HG02852 (cell line): ENCODE results near the gene LCTL.
"Not testable (repeated sequence)": the region's sequence is repeated elsewhere in the genome, so short reads cannot be mapped to it uniquely, and the experiment has no call there.

Experiments used
- ATAC-seq: cut with Tn5 transposase; IDR thresholded peaks from one replicate; pipeline ENCODE4 v1.9.1; 2021; ENCODE audit warnings: mild to moderate bottlenecking, moderate library complexity; ENCODE audit not compliant: unreplicated experiment

LCTL gene

GRCh38 chr15:66592505-66593218 is 26.9 kb upstream of the LCTL start:
- no peak for ATAC-seq

DNA sequence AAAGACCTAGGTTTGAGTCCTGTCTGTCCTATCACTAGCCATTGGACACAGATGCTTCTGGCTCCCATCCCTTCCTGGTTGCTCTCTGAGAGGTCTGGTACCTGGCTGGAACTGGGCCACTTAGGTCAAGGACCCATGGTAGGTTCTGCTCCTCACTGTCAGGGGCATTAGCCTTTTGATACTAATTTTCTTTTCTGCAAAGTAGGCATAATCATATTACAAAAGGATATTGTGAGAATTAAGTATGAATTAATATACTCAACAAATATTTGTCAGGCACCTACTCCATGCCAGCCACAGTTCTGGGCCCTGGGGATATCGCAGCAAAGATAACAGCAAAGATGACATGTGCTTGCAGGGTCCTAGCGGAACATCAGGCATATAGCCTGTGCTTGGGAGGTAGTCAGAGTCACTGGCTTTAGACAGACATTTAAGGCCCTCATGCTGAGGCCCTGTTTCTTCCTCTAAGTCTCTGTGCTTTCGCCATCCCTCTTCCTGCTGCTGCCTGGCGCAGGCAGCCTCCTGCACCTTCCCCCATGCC is 25.6 kb upstream of the LCTL start:
- no peak for ATAC-seq

DNA sequence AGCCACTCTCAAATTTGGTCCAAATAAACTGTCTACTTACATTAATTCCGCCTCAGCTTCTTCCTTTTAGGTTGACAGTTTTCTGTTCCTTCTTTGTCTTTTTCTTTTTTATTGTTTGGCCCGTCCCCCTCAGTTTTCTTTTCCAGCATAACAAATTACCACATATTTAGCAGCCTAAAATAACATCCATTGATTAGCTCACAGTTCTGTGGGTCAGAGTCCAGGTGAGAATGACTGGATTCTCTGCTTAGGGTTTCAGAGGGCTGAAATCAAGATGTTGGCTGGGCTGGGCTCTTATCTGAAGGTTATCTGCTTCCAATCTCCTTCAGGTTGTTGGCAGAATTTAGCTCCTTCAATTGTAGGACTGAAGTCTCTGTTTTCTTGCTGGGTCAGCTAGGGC is 24.6 kb upstream of the LCTL start:
- ATAC-seq: no peak

GRCh38 chr15:66589429-66589828 is 23.6 kb upstream of the LCTL start:
- ATAC-seq: not testable (repeated sequence)

DNA sequence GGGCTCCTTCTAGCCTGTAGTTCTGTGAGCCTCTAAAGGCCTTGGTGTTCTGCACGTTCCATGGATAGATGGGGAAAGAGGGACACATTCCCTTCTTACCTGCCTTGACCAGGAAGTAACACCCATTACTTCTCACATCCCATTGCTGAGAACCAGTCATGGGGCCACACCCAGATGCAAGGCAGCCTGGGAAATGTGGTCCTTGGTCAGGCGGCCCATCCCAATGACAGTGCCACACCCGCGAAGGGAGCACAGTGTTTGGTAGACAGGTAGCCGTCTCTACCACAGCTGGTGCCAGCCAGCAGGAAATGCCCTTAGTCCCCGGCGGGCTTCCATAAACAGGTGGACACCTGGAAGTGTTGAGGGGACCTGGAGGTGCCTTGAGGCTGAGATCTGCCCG is 23.2 kb upstream of the LCTL start:
- ATAC-seq: no peak

- ATAC-seq: no peak
Measured at GRCh38 chr15:66588537-66588936, 22.7 kb upstream of the LCTL start.

DNA sequence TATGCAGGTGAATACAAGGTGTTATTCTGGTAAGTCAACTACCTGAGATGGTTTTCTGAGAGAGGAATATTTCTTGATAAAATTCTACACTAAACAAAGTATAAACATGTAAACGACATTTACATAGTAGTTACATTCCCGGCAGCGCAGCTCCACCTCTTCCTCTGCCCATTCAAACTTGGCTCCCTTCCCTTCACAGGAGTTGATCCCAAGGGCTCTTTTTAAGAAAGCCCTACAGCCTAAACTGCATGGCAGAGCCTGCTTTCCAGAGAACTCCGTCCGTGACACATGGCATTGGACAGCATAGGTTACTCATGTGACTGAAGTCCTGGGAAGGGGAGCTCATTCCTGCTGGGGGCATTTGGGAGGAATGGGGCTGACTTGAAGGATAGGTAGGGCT is 22.0 kb upstream of the LCTL start:
- no peak for ATAC-seq

DNA sequence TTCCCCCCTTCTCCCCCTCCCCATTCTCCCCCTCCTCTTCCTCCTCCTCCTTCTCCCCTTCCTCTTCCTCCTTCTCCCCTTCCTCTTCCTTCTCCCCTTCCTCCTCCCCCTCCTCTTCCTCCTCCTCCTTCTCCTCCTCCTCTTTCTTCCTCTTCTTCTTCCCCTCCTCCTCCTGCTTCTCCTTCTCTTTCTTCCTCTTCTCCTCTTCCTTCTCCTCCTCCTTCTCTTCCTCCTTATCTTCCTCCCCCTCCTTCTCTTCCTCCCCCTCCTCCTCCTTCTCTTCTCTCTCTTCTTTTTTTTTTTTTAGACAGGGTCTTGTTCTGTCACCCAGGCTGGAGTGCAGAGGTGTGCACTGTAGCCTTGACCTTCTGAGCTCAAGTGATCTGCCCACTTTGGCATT is 21.2 kb upstream of the LCTL start:
- ATAC-seq: no peak

DNA sequence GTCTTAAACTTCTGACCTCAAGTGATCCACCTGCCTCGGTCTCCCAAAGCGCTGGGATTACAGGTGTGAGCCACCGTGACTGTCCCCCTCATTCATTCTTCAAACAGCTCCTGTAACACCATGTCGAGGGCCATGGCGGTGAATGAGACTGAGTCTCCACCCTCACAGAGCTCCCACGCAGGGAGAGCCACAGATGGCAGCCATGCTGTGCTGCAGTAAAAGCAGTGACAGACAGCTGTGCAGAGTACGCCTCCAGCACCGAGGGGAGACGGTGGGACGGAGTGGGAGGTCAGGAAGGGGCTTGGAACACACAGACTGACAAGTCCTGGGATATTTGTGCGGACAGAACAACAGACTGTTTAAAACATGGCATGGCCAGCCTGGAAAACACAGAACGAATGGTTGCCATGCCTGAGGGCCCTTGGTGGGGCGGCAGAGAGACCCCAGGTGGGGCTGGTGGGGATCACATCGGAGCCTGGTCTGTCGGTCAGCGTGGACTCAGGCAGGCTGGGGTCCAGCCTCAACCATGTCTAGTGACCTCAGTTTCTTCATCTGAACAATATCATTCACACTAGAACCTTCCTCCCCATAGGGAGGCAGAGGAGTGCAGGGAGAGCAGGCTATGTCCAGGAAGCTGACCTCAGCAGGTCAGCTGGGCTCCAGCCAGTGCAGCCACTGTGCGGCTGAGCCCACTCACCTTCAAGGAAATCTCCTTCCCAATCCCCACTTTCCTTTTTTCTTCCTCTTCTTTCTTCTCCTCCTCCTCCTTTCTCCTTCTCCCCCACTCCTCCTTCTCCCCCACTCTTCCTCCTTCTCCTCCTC is 20.6 kb upstream of the LCTL start:
- ATAC-seq: no peak

- ATAC-seq: no peak
Measured at GRCh38 chr15:66581972-66582537, 16.3 kb upstream of the LCTL start.

- no peak for ATAC-seq
Measured at GRCh38 chr15:66580643-66581042, 14.8 kb upstream of the LCTL start.

- ATAC-seq: no peak
Measured at GRCh38 chr15:66578286-66578875, 12.6 kb upstream of the LCTL start.

- ATAC-seq: no peak
Measured at GRCh38 chr15:66574596-66574950, 8.8 kb upstream of the LCTL start.

DNA sequence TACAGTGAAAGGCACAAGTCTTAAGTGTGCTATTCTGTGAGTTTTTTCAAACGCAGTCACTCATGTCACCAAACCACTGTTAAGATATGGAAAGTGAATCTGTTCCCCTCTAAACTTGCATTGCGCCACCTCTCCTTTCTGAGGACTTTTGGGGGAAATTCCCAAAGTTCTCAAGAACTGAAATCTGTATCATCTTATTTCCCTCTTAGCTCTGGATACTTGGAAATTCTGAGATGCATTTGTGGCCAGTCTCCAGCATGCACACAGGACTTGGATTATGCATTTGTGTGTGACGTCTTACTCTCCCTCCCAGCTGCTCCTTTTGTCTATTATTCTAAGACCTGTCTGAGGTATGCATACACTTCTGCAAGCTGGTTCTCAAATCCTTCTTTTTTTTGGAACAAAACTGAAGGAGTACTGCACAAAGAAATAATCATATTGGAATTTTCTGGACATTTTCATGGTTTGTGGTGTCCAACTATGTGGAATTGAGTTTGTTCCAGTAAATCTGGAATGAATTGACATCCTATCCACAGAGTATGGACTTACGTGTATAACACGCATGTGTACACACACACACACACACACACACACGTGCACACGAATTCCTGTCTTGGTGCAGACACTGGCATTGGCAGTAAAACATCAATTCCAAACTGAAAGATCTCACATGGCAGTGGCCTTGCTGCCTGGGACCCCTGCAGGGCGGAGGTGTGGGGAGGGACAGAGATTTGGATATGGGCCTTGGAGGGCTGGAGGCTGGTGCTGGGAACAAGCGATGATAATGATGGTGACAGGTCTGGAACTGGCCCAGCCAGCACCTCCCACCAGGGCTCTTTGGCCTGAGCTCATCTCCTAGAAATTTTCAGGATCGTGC is 8.2 kb upstream of the LCTL start:
- ATAC-seq: no peak

- no peak for ATAC-seq
Measured at GRCh38 chr15:66573348-66573718, 7.5 kb upstream of the LCTL start.

DNA sequence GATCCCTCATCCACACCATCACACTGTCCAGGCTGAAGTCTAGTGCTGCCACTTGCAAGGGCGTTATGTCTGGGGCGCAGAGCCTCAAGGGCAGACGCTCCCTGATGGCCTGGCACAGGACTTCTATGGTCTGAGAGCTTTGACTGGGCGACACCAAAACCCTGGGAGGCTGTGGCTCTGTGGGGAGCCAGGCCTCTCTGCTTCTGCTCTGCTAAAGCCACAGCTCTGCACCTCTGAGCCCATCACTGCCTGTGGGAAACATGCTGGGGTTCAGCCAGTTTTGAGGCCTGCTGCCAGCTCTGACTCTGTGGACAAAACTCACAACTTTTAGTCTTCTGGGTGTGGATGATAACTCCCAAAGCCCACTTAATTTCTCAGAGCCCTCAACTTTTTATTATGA is 6.3 kb upstream of the LCTL start:
- no peak for ATAC-seq

DNA sequence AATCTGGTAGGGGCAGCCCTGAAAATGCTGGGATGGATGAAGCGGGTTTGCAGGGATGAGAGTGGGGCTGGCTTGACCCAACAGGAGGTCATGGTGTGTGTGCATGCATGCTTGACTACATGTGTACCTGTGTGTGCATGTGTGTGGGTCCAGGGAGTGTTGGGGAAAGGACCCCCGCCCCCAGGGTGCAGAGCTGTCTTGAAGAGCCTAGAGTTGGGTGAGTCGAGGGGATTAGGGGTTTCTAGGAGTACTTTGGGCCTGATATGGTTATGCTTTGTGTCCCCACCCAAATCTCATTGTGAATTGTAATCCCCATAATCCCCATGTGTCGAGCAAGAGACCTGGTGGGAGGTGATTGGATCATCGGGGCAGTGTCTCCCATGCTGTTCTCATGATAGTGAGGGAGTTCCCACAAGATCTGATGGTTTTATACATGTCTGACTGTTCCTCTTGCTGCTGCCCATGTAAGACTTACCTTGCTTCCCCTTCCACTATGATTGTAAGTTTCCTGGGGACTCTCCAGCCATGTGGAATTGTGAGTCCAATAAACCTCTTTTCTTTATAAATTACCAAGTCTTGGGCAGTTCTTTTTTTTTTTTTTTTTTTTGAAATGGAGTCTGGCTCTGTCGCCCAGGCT is 5.2 kb upstream of the LCTL start:
- ATAC-seq: no peak

DNA sequence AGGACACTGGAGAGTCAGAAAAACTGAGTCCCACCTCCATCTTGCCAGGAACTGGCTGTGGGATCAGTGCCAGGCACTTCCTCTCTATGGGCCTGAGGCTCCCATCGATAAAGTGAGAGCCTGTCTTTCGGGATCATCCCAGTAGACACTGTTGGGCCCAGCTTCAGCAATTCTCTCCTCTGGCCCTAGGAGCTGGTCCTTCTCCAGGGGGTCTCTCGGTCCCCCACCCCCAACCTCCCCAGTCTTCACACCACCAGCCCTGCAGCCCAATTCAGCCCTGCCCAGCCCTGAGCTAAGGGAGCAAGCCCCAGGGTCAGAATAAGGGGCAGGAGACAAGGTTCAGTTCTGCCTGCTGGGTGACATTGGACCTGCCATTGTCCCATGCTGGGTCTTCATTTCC is 4.5 kb upstream of the LCTL start:
- ATAC-seq: no peak

DNA sequence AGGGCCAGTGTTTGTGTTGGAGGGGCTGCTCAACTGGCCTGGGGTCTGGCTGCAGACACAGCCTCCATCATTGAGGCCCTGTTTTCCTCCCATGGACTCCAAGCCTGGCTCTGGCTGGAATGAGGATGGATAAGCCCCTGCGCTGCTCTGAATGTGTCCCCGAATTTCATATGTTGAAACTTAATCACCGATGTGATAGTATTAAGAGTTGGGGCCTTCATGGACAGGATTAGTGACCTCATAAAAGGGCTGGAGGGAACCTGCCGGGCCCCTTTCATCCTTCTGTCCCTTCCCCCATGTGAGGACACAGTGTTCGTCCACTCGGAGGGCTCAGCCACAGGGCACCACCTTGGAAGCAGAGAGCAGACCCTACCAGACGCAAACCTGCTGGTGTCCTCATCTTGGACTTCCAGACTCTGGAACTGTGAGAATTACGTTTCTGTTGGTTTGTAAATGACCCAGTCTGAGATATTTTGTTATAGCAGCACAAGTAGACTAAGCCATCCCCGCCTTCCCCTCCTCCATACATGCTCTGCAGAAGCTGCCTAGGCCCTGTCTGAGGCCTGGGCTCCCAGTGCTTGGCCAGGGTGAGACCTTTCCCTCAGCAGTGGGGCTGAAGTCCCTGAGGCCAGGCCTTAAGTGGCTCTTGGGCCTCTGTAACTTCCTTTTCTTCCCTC is 3.8 kb upstream of the LCTL start:
- ATAC-seq: no peak

- ATAC-seq: no peak
Measured at GRCh38 chr15:66567897-66568296, 2.1 kb upstream of the LCTL start.
